IMR-90 (cell line): ENCODE data around the gene NLRX1. TPM values are rescaled to one million over a fixed set of nuclear protein-coding genes. Genes with fewer than 3 reads are reported as not detected.

ENCODE experiments used
- ATAC-seq: fragments of 200-7000 bp; cut with Tn5 transposase; 2 replicates; pipeline ENCODE4 v1.9.1; 2020; ENCODE audit warnings: low read depth, mild to moderate bottlenecking, moderate library complexity
- BruUV-seq: library from RNA; stranded (reverse); fragments of 400-500 nt; replicated peaks from 2 replicates; lab custom pipeline; 2021; lab: Mats Ljungman, UMichigan
- CTCF ChIA-PET: fragments of 300-600 bp; formaldehyde crosslinking; extraction: SDS; loops from one replicate; lab custom pipeline; 2021; ENCODE audit warnings: antibody characterized with exemption; lab: Yijun Ruan, JAX
- POLR2A ChIA-PET: fragments of 300-600 bp; sonication (Branson Sonifier 250); formaldehyde crosslinking; loops from one replicate; lab custom pipeline; 2022; ENCODE audit warnings: antibody characterized with exemption; ENCODE audit not compliant: unreplicated experiment; lab: Charles Lee
- DNase-seq: peaks from one replicate; pipeline ENCODE4 v3.0.0; 2013
- H2AFZ ChIP-seq: replicated peaks from 2 replicates; pipeline ENCODE3; 2013; ENCODE audit warnings: low read length, mild to moderate bottlenecking; ENCODE audit not compliant: poor library complexity
- H2AK5ac ChIP-seq: 2 replicates; pipeline ENCODE4 v1.6.1; 2013; ENCODE audit warnings: low read depth, low read length, inconsistent platforms
- H2AK9ac ChIP-seq: replicated peaks from 2 replicates; pipeline ENCODE3; 2013; ENCODE audit warnings: mild to moderate bottlenecking, low read depth, low read length, moderate library complexity; ENCODE audit not compliant: poor library complexity
- H2BK120ac ChIP-seq: 2 replicates; pipeline ENCODE4 v1.6.1; 2013; ENCODE audit warnings: low read depth, low read length, inconsistent platforms
- H2BK15ac ChIP-seq: 3 replicates; pipeline ENCODE4 v1.6.1; 2013; ENCODE audit warnings: low read depth, low read length, inconsistent platforms
- H2BK20ac ChIP-seq: 2 replicates; pipeline ENCODE4 v1.6.1; 2013; ENCODE audit warnings: low read depth, mild to moderate bottlenecking, inconsistent platforms, low read length, moderate library complexity
- H2BK5ac ChIP-seq: 2 replicates; pipeline ENCODE4 v1.6.1; 2013; ENCODE audit warnings: mild to moderate bottlenecking, low read depth, low read length, inconsistent platforms; ENCODE audit not compliant: poor library complexity, severe bottlenecking
- H3K14ac ChIP-seq: replicated peaks from 2 replicates; pipeline ENCODE4 v1.6.1; 2013; ENCODE audit warnings: low read depth, low read length, inconsistent platforms
- H3K18ac ChIP-seq: 2 replicates; pipeline ENCODE4 v1.6.1; 2013; ENCODE audit warnings: low read depth, low read length, control low read depth
- H3K23ac ChIP-seq: 2 replicates; pipeline ENCODE4 v1.6.1; 2013; ENCODE audit warnings: low read depth, low read length, inconsistent platforms
- H3K27ac ChIP-seq: 2 replicates; pipeline ENCODE4 v1.5.1; 2013; ENCODE audit warnings: mild to moderate bottlenecking, control low read depth, low read length; ENCODE audit not compliant: insufficient read depth
- H3K27me3 ChIP-seq: 2 replicates; pipeline ENCODE4 v1.6.1; 2013; ENCODE audit warnings: low read length; ENCODE audit not compliant: control insufficient read depth, insufficient read depth
- H3K36me3 ChIP-seq: 2 replicates; pipeline ENCODE4 v1.6.1; 2013; ENCODE audit warnings: low read length, mixed read lengths; ENCODE audit not compliant: control insufficient read depth, insufficient read depth
- H3K4ac ChIP-seq: 2 replicates; pipeline ENCODE4 v1.6.1; 2013; ENCODE audit warnings: low read depth, low read length, inconsistent platforms
- H3K4me1 ChIP-seq: 2 replicates; pipeline ENCODE4 v1.6.1; 2013; ENCODE audit warnings: low read length, mixed read lengths; ENCODE audit not compliant: control insufficient read depth, insufficient read depth
- H3K4me2 ChIP-seq: 2 replicates; pipeline ENCODE4 v1.6.1; 2013; ENCODE audit warnings: low read depth, mild to moderate bottlenecking, control low read depth, low read length, moderate library complexity
- H3K4me3 ChIP-seq: 2 replicates; pipeline ENCODE4 v1.5.1; 2013; ENCODE audit warnings: low read depth, mild to moderate bottlenecking, control low read depth, low read length, moderate library complexity; ENCODE audit not compliant: insufficient read depth
- H3K56ac ChIP-seq: 2 replicates; pipeline ENCODE4 v1.6.1; 2013; ENCODE audit warnings: low read length, inconsistent platforms; ENCODE audit not compliant: insufficient read depth; ENCODE audit errors: extremely low read depth
- H3K79me1 ChIP-seq, 2 experiments: 2 replicates each; pipeline ENCODE4 v1.6.1; 2013; ENCODE audit warnings: low read length in 2 of 2, inconsistent platforms in 1 of 2, low read depth in 1 of 2
- H3K9ac ChIP-seq: 2 replicates; pipeline ENCODE4 v1.6.1; 2013; ENCODE audit warnings: low read depth, low read length, control low read depth
- H3K9me1 ChIP-seq: 2 replicates; pipeline ENCODE4 v1.6.1; 2013; ENCODE audit warnings: low read length, inconsistent platforms; ENCODE audit not compliant: insufficient read depth
- H3K9me3 ChIP-seq: 2 replicates; pipeline ENCODE4 v1.6.1; 2013; ENCODE audit warnings: low read length; ENCODE audit not compliant: control insufficient read depth, insufficient read depth
- H4K20me1 ChIP-seq: 2 replicates; pipeline ENCODE4 v1.6.1; 2013; ENCODE audit warnings: low read length, inconsistent platforms; ENCODE audit not compliant: insufficient read depth
- H4K5ac ChIP-seq: 2 replicates; pipeline ENCODE4 v1.6.1; 2013; ENCODE audit warnings: mild to moderate bottlenecking, low read depth, low read length, control low read depth
- H4K8ac ChIP-seq, 2 experiments: 2 replicates each; pipeline ENCODE4 v1.6.1; 2013; ENCODE audit warnings: low read depth in 2 of 2, low read length in 2 of 2, control low read depth in 1 of 2, inconsistent platforms in 1 of 2
- H4K91ac ChIP-seq: 2 replicates; pipeline ENCODE4 v1.6.1; 2013; ENCODE audit warnings: low read depth, low read length, inconsistent platforms; ENCODE audit not compliant: insufficient read depth
- BHLHE40 ChIP-seq: fragments of 150-350 bp; IDR thresholded peaks from 2 replicates; pipeline ENCODE4 v1.6.1; 2016; ENCODE audit warnings: mild to moderate bottlenecking, low read depth, low read length
- RAD21 ChIP-seq: IDR thresholded peaks from 2 replicates; pipeline ENCODE4 v1.6.1; 2012; ENCODE audit warnings: low read length, improper control_type of control experiment
- WGBS, 2 experiments: methylation state at CpG; one replicate each; pipeline versions ENCODE4 v1.1.5 to v1.1.7; 2013; ENCODE audit warnings: missing lambda C conversion rate in 2 of 2; ENCODE audit not compliant: insufficient read length in 1 of 2; ENCODE audit errors: extremely low coverage in 2 of 2; 5-methylcytosine and 5-hydroxymethylcytosine counted together
- dilution Hi-C: fragments of 300-500 bp; cut with HindIII; formaldehyde crosslinking; loops from one replicate; pipeline ENCODE4 v1.14.3; 2018; ENCODE audit warnings: low sequenced_read_pairs; ENCODE audit not compliant: unreplicated experiment
- in situ Hi-C: fragments of 300-500 bp; cut with MboI; formaldehyde crosslinking; loops from 3 replicates; pipeline ENCODE4 v1.14.3; 2019; ENCODE audit warnings: low sequenced_read_pairs, inconsistent platforms, mixed read lengths
- intact Hi-C: fragments of 100-400 bp; cut with micrococcal nuclease; formaldehyde crosslinking; loops from 2 replicates; pipeline ENCODE4 v1.10.0; 2022
- polyA plus RNA-seq, 3 experiments: library from polyadenylated mRNA; depleted of rRNA; stranded (reverse); fragments of >200 nt; gene quantifications; 2 replicates each; pipeline ENCODE4 v1.2.3, GENCODE V29; 2012; ENCODE audit warnings: low replicate concordance in 1 of 3
- total RNA-seq: library from RNA; depleted of rRNA; stranded (reverse); fragments of >200 nt; gene quantifications from 2 replicates; pipeline ENCODE4 v1.2.3, GENCODE V29; 2012
- TF ChIP-seq, protein P1 (sequence below): fragments of 150-350 bp; IDR thresholded peaks from 2 replicates; pipeline ENCODE4 v1.6.1; 2016; ENCODE audit warnings: low read depth, mild to moderate bottlenecking, low read length, moderate library complexity, borderline replicate concordance

NLRX1 gene
- total and polyA plus RNA-seq, 2 of the 4 experiments (the other 2 are of a cell fraction): 3.0 to 4.9 TPM

DNA sequence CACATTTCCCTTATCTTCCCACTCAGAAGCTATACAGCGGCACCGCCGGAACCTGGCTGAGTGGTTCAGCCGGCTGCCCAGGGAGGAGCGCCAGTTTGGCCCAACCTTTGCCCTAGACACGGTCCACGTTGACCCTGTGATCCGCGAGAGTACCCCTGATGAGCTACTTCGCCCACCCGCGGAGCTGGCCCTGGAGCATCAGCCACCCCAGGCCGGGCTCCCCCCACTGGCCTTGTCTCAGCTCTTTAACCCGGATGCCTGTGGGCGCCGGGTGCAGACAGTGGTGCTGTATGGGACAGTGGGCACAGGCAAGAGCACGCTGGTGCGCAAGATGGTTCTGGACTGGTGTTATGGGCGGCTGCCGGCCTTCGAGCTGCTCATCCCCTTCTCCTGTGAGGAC lies 4.9 kb downstream of the NLRX1 start:
- H3K14ac ChIP-seq: no peak overlapping the region
- no peak overlapping the region for H4K5ac ChIP-seq
- H3K79me1 ChIP-seq: peaks cover 3 to 9% of the 10 kb centered on the region in 2 experiments; a peak in 3 of 4 replicates
- H4K20me1 ChIP-seq: no peaks in the 10 kb centered on the region
- peaks cover 3% of the 10 kb centered on the region; the same call in 1 of the 2 replicates for H3K36me3 ChIP-seq
- no peak overlapping the region for H3K56ac ChIP-seq
- no peak for ATAC-seq
- no peak overlapping the region for H2BK15ac ChIP-seq
- in situ Hi-C loops: no loop called here
- no peak for DNase-seq
- H3K9ac ChIP-seq: no peak overlapping the region
- no peak overlapping the region for H4K8ac ChIP-seq
- TF ChIP-seq RAD21: no peak
- TF ChIP-seq, protein P1, sequence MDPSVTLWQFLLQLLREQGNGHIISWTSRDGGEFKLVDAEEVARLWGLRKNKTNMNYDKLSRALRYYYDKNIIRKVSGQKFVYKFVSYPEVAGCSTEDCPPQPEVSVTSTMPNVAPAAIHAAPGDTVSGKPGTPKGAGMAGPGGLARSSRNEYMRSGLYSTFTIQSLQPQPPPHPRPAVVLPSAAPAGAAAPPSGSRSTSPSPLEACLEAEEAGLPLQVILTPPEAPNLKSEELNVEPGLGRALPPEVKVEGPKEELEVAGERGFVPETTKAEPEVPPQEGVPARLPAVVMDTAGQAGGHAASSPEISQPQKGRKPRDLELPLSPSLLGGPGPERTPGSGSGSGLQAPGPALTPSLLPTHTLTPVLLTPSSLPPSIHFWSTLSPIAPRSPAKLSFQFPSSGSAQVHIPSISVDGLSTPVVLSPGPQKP: no peak
- TF ChIP-seq BHLHE40: no peak
- no peaks in the 10 kb centered on the region for H3K27me3 ChIP-seq
- dilution Hi-C loops: no loop called here
- BruUV-seq: no TSS peak
- no peak overlapping the region for H3K18ac ChIP-seq
- no peak overlapping the region for H3K23ac ChIP-seq
- CTCF ChIA-PET: no interaction called here
- no peak overlapping the region for H2BK20ac ChIP-seq
- POLR2A ChIA-PET: no interaction called here
- no peak overlapping the region for H2BK5ac ChIP-seq
- H2AK5ac ChIP-seq: 0 out of 2 replicates have a peak overlapping the region, but pooled peaks have one; percentile 24
- H3K9me3 ChIP-seq: no peaks in the 10 kb centered on the region
- no peak overlapping the region for H3K4ac ChIP-seq
- H3K4me3 ChIP-seq: no peak overlapping the region
- no peak overlapping the region for H2AFZ ChIP-seq
- no peak overlapping the region for H4K91ac ChIP-seq
- H2AK9ac ChIP-seq: no peak overlapping the region
- no peak overlapping the region for H3K27ac ChIP-seq
- 89% methylated on average over 17 of the region's 21 CpGs; no CpG with 5 or more reads in 1 of the 2 experiments for WGBS, 2 experiments
- intact Hi-C loops: no loop called here
- H3K4me2 ChIP-seq: no peak overlapping the region
- peaks cover 9% of the 10 kb centered on the region for H3K4me1 ChIP-seq
- peaks cover 13% of the 10 kb centered on the region for H3K9me1 ChIP-seq
- H2BK120ac ChIP-seq: no peak overlapping the region
